NOMO-1 treated with DMSO at 0.1 percent for 48 hours (cell line): Measurements from ENCODE around the gene DUSP7.

Source experiments
- DNase-seq: peaks from one replicate; lab custom pipeline; 2025; ENCODE audit not compliant: unreplicated experiment; lab: John Stamatoyannopoulos, UW

Gene DUSP7

GRCh38 chr3:52056521-52056967 lies at the start of gene DUSP7:
DUSP7 (minus strand) TSS chr3:52056571; CDS start chr3:52056366, 205 bp downstream.
- peak; percentile 53 for DNase-seq

GRCh38 chr3:52104684-52105640 lies 48.6 kb upstream of the DUSP7 start:
- DNase-seq = no peak

- no peak for DNase-seq
Measured at GRCh38 chr3:52102934-52103333, 46.6 kb upstream of the DUSP7 start.

- no peak for DNase-seq
Measured at GRCh38 chr3:52099001-52099401, 42.6 kb upstream of the DUSP7 start.

GRCh38 chr3:52097851-52098507 lies 41.6 kb upstream of the DUSP7 start:
- DNase-seq = no peak

GRCh38 chr3:52095990-52096775 lies 39.8 kb upstream of the DUSP7 start:
- DNase-seq = no peak

GRCh38 chr3:52094571-52095485 lies 38.5 kb upstream of the DUSP7 start:
- DNase-seq = no peak

- no peak for DNase-seq
Measured at GRCh38 chr3:52093756-52094545, 37.6 kb upstream of the DUSP7 start.

- DNase-seq = no peak
Measured at GRCh38 chr3:52092891-52093290, 36.5 kb upstream of the DUSP7 start.

GRCh38 chr3:52092271-52092660 lies 35.9 kb upstream of the DUSP7 start:
- DNase-seq = no peak

- no peak for DNase-seq
Measured at GRCh38 chr3:52091586-52092270, 35.4 kb upstream of the DUSP7 start.

GRCh38 chr3:52090933-52091468 lies 34.6 kb upstream of the DUSP7 start:
- DNase-seq = no peak

GRCh38 chr3:52090131-52090932 lies 34.0 kb upstream of the DUSP7 start:
- DNase-seq = peak; percentile 1

- DNase-seq = no peak
Measured at GRCh38 chr3:52089691-52090090, 33.3 kb upstream of the DUSP7 start.

GRCh38 chr3:52088445-52089367 lies 32.3 kb upstream of the DUSP7 start:
- peak; percentile 71 for DNase-seq

- DNase-seq = no peak
Measured at GRCh38 chr3:52087731-52088130, 31.4 kb upstream of the DUSP7 start.
